ENCODE results near the gene GPC6.

The GPC6 gene

GRCh38 chr13:93963266-93964145 lies 736.9 kb downstream of the GPC6 start:
- H3K4me3 ChIP-seq (ENCODE audit: control insufficient read depth in 1 of 7, extremely low read depth in 1 of 7, insufficient read depth in 4 of 7, low read depth in 2 of 7, low read length in 6 of 7): no peak overlapping the region
- H3K4me1 ChIP-seq (ENCODE audit: control extremely low read depth in 1 of 4, control insufficient read depth in 4 of 4, insufficient read depth in 4 of 4, low read length in 3 of 4): no peaks in the 10 kb centered on the region
- H3K27me3 ChIP-seq (replicated peaks in 2 of 5; ENCODE audit: control insufficient read depth in 4 of 5, insufficient read depth in 5 of 5, low read length in 4 of 5): no peaks in the 10 kb centered on the region
- 100% methylated on average over 1 of the region's 6 CpGs for WGBS (ENCODE audit: insufficient coverage)
- POLR2A ChIA-PET: interaction anchor here (0.9 kb wide), 1 partner anchor 502 kb away, joined by 4 read pairs; no protein-coding TSS in a partner anchor
- no peaks in the 10 kb centered on the region for H3K36me3 ChIP-seq (ENCODE audit: control insufficient read depth in 4 of 4, insufficient read depth in 4 of 4, low read length in 3 of 4)
- no peak overlapping the region for H3K27ac ChIP-seq (ENCODE audit: insufficient read depth in 1 of 2, low read depth in 1 of 2, low read length in 2 of 2, poor library complexity in 1 of 2, severe bottlenecking in 2 of 2)
- CTCF ChIA-PET: no interaction called here
- no peak for DNase-seq
- no peaks in the 10 kb centered on the region for H3K9me3 ChIP-seq (ENCODE audit: control extremely low read depth in 1 of 5, control insufficient read depth in 4 of 5, insufficient read depth in 2 of 5, low read depth in 1 of 5, low read length in 4 of 5)

- no peak overlapping the region for H3K4me3 ChIP-seq (ENCODE audit: control insufficient read depth in 1 of 7, extremely low read depth in 1 of 7, insufficient read depth in 4 of 7, low read depth in 2 of 7, low read length in 6 of 7)
- ChIA-PET CTCF (no interaction called here), POLR2A (interaction anchor here (0.9 kb wide), 1 partner anchor 501 kb away, joined by 4 read pairs; no protein-coding TSS in a partner anchor)
- H3K36me3 ChIP-seq (ENCODE audit: control insufficient read depth in 4 of 4, insufficient read depth in 4 of 4, low read length in 3 of 4): no peaks in the 10 kb centered on the region
- H3K9me3 ChIP-seq (ENCODE audit: control extremely low read depth in 1 of 5, control insufficient read depth in 4 of 5, insufficient read depth in 2 of 5, low read depth in 1 of 5, low read length in 4 of 5): no peaks in the 10 kb centered on the region
- H3K27ac ChIP-seq (ENCODE audit: insufficient read depth in 1 of 2, low read depth in 1 of 2, low read length in 2 of 2, poor library complexity in 1 of 2, severe bottlenecking in 2 of 2): no peak overlapping the region
- no peak for DNase-seq
- 75% methylated on average over 1 of the region's 2 CpGs for WGBS (ENCODE audit: insufficient coverage)
- H3K4me1 ChIP-seq (ENCODE audit: control extremely low read depth in 1 of 4, control insufficient read depth in 4 of 4, insufficient read depth in 4 of 4, low read length in 3 of 4): no peaks in the 10 kb centered on the region
- H3K27me3 ChIP-seq (replicated peaks in 2 of 5; ENCODE audit: control insufficient read depth in 4 of 5, insufficient read depth in 5 of 5, low read length in 4 of 5): no peaks in the 10 kb centered on the region
Observed at GRCh38 chr13:93964146-93964512, 737.5 kb downstream of the GPC6 start.

DNA sequence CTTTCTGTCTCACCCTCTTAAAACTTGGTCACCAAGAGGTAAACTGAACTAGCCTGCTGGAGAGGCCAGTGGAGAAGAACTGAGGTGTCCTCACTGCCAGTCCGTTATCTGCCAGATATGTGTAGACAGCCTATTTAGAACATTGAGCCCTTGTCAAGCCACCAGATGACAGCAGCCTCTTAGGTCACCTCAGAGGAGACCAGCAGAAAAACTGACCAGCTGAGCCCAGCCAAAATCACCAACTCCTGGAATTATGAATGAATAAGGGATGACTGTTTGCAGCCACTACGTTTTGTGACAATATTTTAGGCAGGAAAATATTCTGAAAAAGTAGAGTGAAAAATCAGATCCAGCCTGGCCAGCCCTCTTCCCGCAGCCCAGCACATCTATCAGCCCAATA lies 739.0 kb downstream of the GPC6 start:
- 79% methylated on average over 2 of the region's 3 CpGs for WGBS (ENCODE audit: insufficient coverage)
- no peaks in the 10 kb centered on the region for H3K27me3 ChIP-seq (replicated peaks in 2 of 5; ENCODE audit: control insufficient read depth in 4 of 5, insufficient read depth in 5 of 5, low read length in 4 of 5)
- ChIA-PET CTCF (no interaction called here), POLR2A (no interaction called here)
- no peak overlapping the region for H3K4me3 ChIP-seq (ENCODE audit: control insufficient read depth in 1 of 7, extremely low read depth in 1 of 7, insufficient read depth in 4 of 7, low read depth in 2 of 7, low read length in 6 of 7)
- H3K9me3 ChIP-seq (ENCODE audit: control extremely low read depth in 1 of 5, control insufficient read depth in 4 of 5, insufficient read depth in 2 of 5, low read depth in 1 of 5, low read length in 4 of 5): no peaks in the 10 kb centered on the region
- H3K4me1 ChIP-seq (ENCODE audit: control extremely low read depth in 1 of 4, control insufficient read depth in 4 of 4, insufficient read depth in 4 of 4, low read length in 3 of 4): no peaks in the 10 kb centered on the region
- H3K27ac ChIP-seq (ENCODE audit: insufficient read depth in 1 of 2, low read depth in 1 of 2, low read length in 2 of 2, poor library complexity in 1 of 2, severe bottlenecking in 2 of 2): no peak overlapping the region
- DNase-seq: no peak
- no peaks in the 10 kb centered on the region for H3K36me3 ChIP-seq (ENCODE audit: control insufficient read depth in 4 of 4, insufficient read depth in 4 of 4, low read length in 3 of 4)

- ChIA-PET POLR2A (no interaction called here), CTCF (no interaction called here)
- no peak overlapping the region for H3K27ac ChIP-seq (ENCODE audit: insufficient read depth in 1 of 2, low read depth in 1 of 2, low read length in 2 of 2, poor library complexity in 1 of 2, severe bottlenecking in 2 of 2)
- no peaks in the 10 kb centered on the region for H3K4me1 ChIP-seq (ENCODE audit: control extremely low read depth in 1 of 4, control insufficient read depth in 4 of 4, insufficient read depth in 4 of 4, low read length in 3 of 4)
- no peaks in the 10 kb centered on the region for H3K27me3 ChIP-seq (replicated peaks in 2 of 5; ENCODE audit: control insufficient read depth in 4 of 5, insufficient read depth in 5 of 5, low read length in 4 of 5)
- H3K36me3 ChIP-seq (ENCODE audit: control insufficient read depth in 4 of 4, insufficient read depth in 4 of 4, low read length in 3 of 4): no peaks in the 10 kb centered on the region
- no peaks in the 10 kb centered on the region for H3K9me3 ChIP-seq (ENCODE audit: control extremely low read depth in 1 of 5, control insufficient read depth in 4 of 5, insufficient read depth in 2 of 5, low read depth in 1 of 5, low read length in 4 of 5)
- no peak for DNase-seq
- no peak overlapping the region for H3K4me3 ChIP-seq (ENCODE audit: control insufficient read depth in 1 of 7, extremely low read depth in 1 of 7, insufficient read depth in 4 of 7, low read depth in 2 of 7, low read length in 6 of 7)
- WGBS (ENCODE audit: insufficient coverage): no CpG with 5 or more reads among the region's 2 CpGs
Observed at GRCh38 chr13:93966267-93966936, 739.8 kb downstream of the GPC6 start.

GRCh38 chr13:93967286-93967685 lies 740.7 kb downstream of the GPC6 start:
- DNase-seq: no peak
- Histone ChIP-seq H3K27me3 (replicated peaks in 2 of 5; ENCODE audit: control insufficient read depth in 4 of 5, insufficient read depth in 5 of 5, low read length in 4 of 5) (no peaks in the 10 kb centered on the region), H3K27ac (ENCODE audit: insufficient read depth in 1 of 2, low read depth in 1 of 2, low read length in 2 of 2, poor library complexity in 1 of 2, severe bottlenecking in 2 of 2) (no peak overlapping the region), H3K4me3 (ENCODE audit: control insufficient read depth in 1 of 7, extremely low read depth in 1 of 7, insufficient read depth in 4 of 7, low read depth in 2 of 7, low read length in 6 of 7) (no peak overlapping the region), H3K4me1 (ENCODE audit: control extremely low read depth in 1 of 4, control insufficient read depth in 4 of 4, insufficient read depth in 4 of 4, low read length in 3 of 4) (no peaks in the 10 kb centered on the region), H3K36me3 (ENCODE audit: control insufficient read depth in 4 of 4, insufficient read depth in 4 of 4, low read length in 3 of 4) (no peaks in the 10 kb centered on the region), H3K9me3 (ENCODE audit: control extremely low read depth in 1 of 5, control insufficient read depth in 4 of 5, insufficient read depth in 2 of 5, low read depth in 1 of 5, low read length in 4 of 5) (peaks cover 0 to 1% (median 0%) of the 10 kb centered on the region in 5 experiments)
- ChIA-PET POLR2A (no interaction called here), CTCF (no interaction called here)
- whole genome bisulfite sequencing (ENCODE audit: insufficient coverage): no CpG with 5 or more reads among the region's 2 CpGs

GRCh38 chr13:93975242-93975641 lies 748.6 kb downstream of the GPC6 start:
- ChIA-PET POLR2A (no interaction called here), CTCF (no interaction called here)
- 100% methylated on average over 1 of the region's 2 CpGs for WGBS (ENCODE audit: insufficient coverage)

DNA sequence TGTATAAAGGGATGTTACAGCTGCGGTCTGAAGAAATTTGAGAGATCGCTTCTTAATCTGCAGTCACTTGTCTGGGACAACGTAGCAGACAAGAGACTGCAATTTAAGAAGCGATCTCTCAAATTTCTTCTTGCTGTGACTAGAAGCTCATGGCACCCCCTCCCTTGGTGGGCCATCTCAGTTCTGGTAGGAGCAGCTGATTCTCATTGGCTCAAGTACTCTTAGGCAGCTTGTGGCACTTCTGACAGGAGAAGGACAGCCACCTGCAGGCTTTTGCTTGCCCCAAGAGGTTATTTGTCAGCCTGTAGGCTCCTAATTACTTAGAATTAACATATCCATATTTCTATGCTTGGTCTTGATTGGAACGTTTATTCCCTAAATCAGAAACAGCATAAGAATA lies 749.9 kb downstream of the GPC6 start:
- Histone ChIP-seq H3K27ac (ENCODE audit: insufficient read depth in 1 of 2, low read depth in 1 of 2, low read length in 2 of 2, poor library complexity in 1 of 2, severe bottlenecking in 2 of 2) (no peak overlapping the region), H3K36me3 (ENCODE audit: control insufficient read depth in 4 of 4, insufficient read depth in 4 of 4, low read length in 3 of 4) (no peaks in the 10 kb centered on the region), H3K4me3 (ENCODE audit: control insufficient read depth in 1 of 7, extremely low read depth in 1 of 7, insufficient read depth in 4 of 7, low read depth in 2 of 7, low read length in 6 of 7) (no peak overlapping the region), H3K4me1 (ENCODE audit: control extremely low read depth in 1 of 4, control insufficient read depth in 4 of 4, insufficient read depth in 4 of 4, low read length in 3 of 4) (no peaks in the 10 kb centered on the region), H3K9me3 (ENCODE audit: control extremely low read depth in 1 of 5, control insufficient read depth in 4 of 5, insufficient read depth in 2 of 5, low read depth in 1 of 5, low read length in 4 of 5) (peaks cover 0 to under 1% (median 0%) of the 10 kb centered on the region in 5 experiments), H3K27me3 (replicated peaks in 2 of 5; ENCODE audit: control insufficient read depth in 4 of 5, insufficient read depth in 5 of 5, low read length in 4 of 5) (no peaks in the 10 kb centered on the region)
- no peak for DNase-seq
- 93% methylated on average over 4 of the region's 5 CpGs for WGBS (ENCODE audit: insufficient coverage)
- POLR2A ChIA-PET: no interaction called here
- CTCF ChIA-PET: no interaction called here

More at GRCh38 chr13:93975242-93975641, 748.6 kb downstream of the GPC6 start:
- no peaks in the 10 kb centered on the region for H3K27me3 ChIP-seq (replicated peaks in 2 of 5; ENCODE audit: control insufficient read depth in 4 of 5, insufficient read depth in 5 of 5, low read length in 4 of 5)
- DNase-seq: no peak
- peaks cover 0 to 1% (median 0%) of the 10 kb centered on the region in 5 experiments for H3K9me3 ChIP-seq (ENCODE audit: control extremely low read depth in 1 of 5, control insufficient read depth in 4 of 5, insufficient read depth in 2 of 5, low read depth in 1 of 5, low read length in 4 of 5)
- no peak overlapping the region for H3K4me3 ChIP-seq (ENCODE audit: control insufficient read depth in 1 of 7, extremely low read depth in 1 of 7, insufficient read depth in 4 of 7, low read depth in 2 of 7, low read length in 6 of 7)
- H3K27ac ChIP-seq (ENCODE audit: insufficient read depth in 1 of 2, low read depth in 1 of 2, low read length in 2 of 2, poor library complexity in 1 of 2, severe bottlenecking in 2 of 2): no peak overlapping the region
- H3K36me3 ChIP-seq (ENCODE audit: control insufficient read depth in 4 of 4, insufficient read depth in 4 of 4, low read length in 3 of 4): no peaks in the 10 kb centered on the region
- no peaks in the 10 kb centered on the region for H3K4me1 ChIP-seq (ENCODE audit: control extremely low read depth in 1 of 4, control insufficient read depth in 4 of 4, insufficient read depth in 4 of 4, low read length in 3 of 4)

All from common myeloid progenitor, CD34-positive (primary cell).